SK-N-SH (cell line): ENCODE results near the gene MRPL36. TPM values are rescaled to one million over a fixed set of nuclear protein-coding genes. Genes with fewer than 3 reads are reported as not detected.

Experiments
- CTCF ChIA-PET: fragments of 300-600, 350-600 bp; formaldehyde crosslinking; extraction: SDS; loops from one replicate; lab custom pipeline; 2021; lab: Yijun Ruan, JAX
- POLR2A ChIA-PET: fragments of 350-600 bp; sonication (Branson Sonifier 250); formaldehyde crosslinking; extraction: SDS; loops from one replicate; lab custom pipeline; 2020; ENCODE audit warnings: antibody characterized with exemption, inconsistent platforms; lab: Yijun Ruan, JAX
- DNase-seq: peaks from one replicate; pipeline ENCODE4 v3.0.0; 2012
- H2AFZ ChIP-seq: fragments of 200-600 bp; sonication (generic); 2 replicates; pipeline ENCODE4 v1.8.1; 2016; ENCODE audit warnings: antibody characterized with exemption, mild to moderate bottlenecking, low read depth
- H3F3A ChIP-seq: fragments of 200-600 bp; sonication (generic); replicated peaks from 2 replicates; pipeline ENCODE3; 2016; ENCODE audit warnings: antibody characterized with exemption, mild to moderate bottlenecking; ENCODE audit not compliant: insufficient read depth
- H3K27ac ChIP-seq, 2 experiments: fragments of 200-500 bp in 1 of 2; fragments of 200-600 bp in 1 of 2; sonication (Bioruptor generic) in 1 of 2; sonication (generic), shearing (Covaris generic) in 1 of 2; 2 replicates each; pipeline versions ENCODE4 v1.5.1 to v1.6.1; 2014 to 2016; ENCODE audit warnings: low read depth in 2 of 2, inconsistent platforms in 1 of 2, low read length in 1 of 2, mild to moderate bottlenecking in 1 of 2, mixed read lengths in 1 of 2
- H3K27me3 ChIP-seq: fragments of 200-600 bp; sonication (generic), shearing (Covaris generic); 2 replicates; pipeline ENCODE4 v1.6.1; 2016; ENCODE audit warnings: mixed run types; ENCODE audit not compliant: insufficient read depth
- H3K36me3 ChIP-seq, 2 experiments: fragments of 200-500 bp in 1 of 2; fragments of 200-600 bp in 1 of 2; sonication (Bioruptor generic) in 1 of 2; sonication (generic) in 1 of 2; replicated peaks in 1 of 2; 2 replicates each; pipeline versions ENCODE3 to v1.5.1; 2014 to 2016; ENCODE audit warnings: low read length in 1 of 2, mild to moderate bottlenecking in 1 of 2; ENCODE audit not compliant: insufficient read depth in 2 of 2, control insufficient read depth in 1 of 2
- H3K4me1 ChIP-seq, 2 experiments: fragments of 200-500 bp in 1 of 2; fragments of 200-600 bp in 1 of 2; sonication (Bioruptor generic) in 1 of 2; sonication (generic), shearing (Covaris generic) in 1 of 2; 2 replicates each; pipeline versions ENCODE4 v1.5.1 to v1.6.1; 2014 to 2016; ENCODE audit warnings: low read depth in 1 of 2, low read length in 1 of 2, mixed run types in 1 of 2; ENCODE audit not compliant: insufficient read depth in 2 of 2, control insufficient read depth in 1 of 2
- H3K4me2 ChIP-seq: fragments of 200-600 bp; sonication (generic), shearing (Covaris generic); 2 replicates; pipeline ENCODE4 v1.6.1; 2017; ENCODE audit warnings: mixed run types
- H3K4me3 ChIP-seq, 2 experiments: fragments of 200-500 bp in 1 of 2; fragments of 200-600 bp in 1 of 2; sonication (Bioruptor generic) in 1 of 2; sonication (generic), shearing (Covaris generic) in 1 of 2; 2 replicates each; pipeline versions ENCODE4 v1.5.1 to v1.8.1; 2014 to 2016; ENCODE audit warnings: low read depth in 2 of 2, inconsistent platforms in 1 of 2, low read length in 1 of 2, mild to moderate bottlenecking in 1 of 2, mixed read lengths in 1 of 2, moderate library complexity in 1 of 2
- H3K79me2 ChIP-seq: fragments of 200-600 bp; sonication (generic); 2 replicates; pipeline ENCODE4 v1.8.1; 2017; ENCODE audit warnings: mild to moderate bottlenecking; ENCODE audit not compliant: insufficient read depth
- H3K9ac ChIP-seq: fragments of 200-600 bp; sonication (generic); 2 replicates; pipeline ENCODE4 v1.6.1; 2017; ENCODE audit warnings: mixed run types
- H3K9me2 ChIP-seq: fragments of 200-600 bp; sonication (generic); 2 replicates; pipeline ENCODE4 v1.6.1; 2017; ENCODE audit warnings: mixed run types
- H3K9me3 ChIP-seq: fragments of 200-600 bp; sonication (generic); 2 replicates; pipeline ENCODE4 v1.6.1; 2017; ENCODE audit warnings: mixed run types, mild to moderate bottlenecking, moderate library complexity
- H4K20me1 ChIP-seq: fragments of 200-600 bp; sonication (generic); 2 replicates; pipeline ENCODE4 v1.6.1; 2017; ENCODE audit warnings: mild to moderate bottlenecking, mixed run types; ENCODE audit not compliant: insufficient read depth
- CTCF ChIP-seq: fragments of 200-600 bp; sonication (generic); IDR thresholded peaks from 2 replicates; pipeline ENCODE4 v1.6.1; 2017; ENCODE audit warnings: antibody characterized with exemption, mild to moderate bottlenecking, moderate library complexity
- EP300 ChIP-seq, 2 experiments: IDR thresholded peaks; 2 replicates each; pipeline versions ENCODE4 v1.4.0 to v1.6.1; 2012; ENCODE audit warnings: borderline replicate concordance in 1 of 2, low read depth in 1 of 2, low read length in 1 of 2
- FOSL2 ChIP-seq: IDR thresholded peaks from 2 replicates; pipeline ENCODE4 v1.4.0; 2012; ENCODE audit warnings: low read depth, mild to moderate bottlenecking, moderate library complexity, borderline replicate concordance
- FOXJ3 ChIP-seq: sonication (generic); formaldehyde crosslinking; IDR thresholded peaks from 2 replicates; pipeline ENCODE4 v1.5.1; 2020; ENCODE audit warnings: mild to moderate bottlenecking, missing genetic modification reagents
- GABPA ChIP-seq: IDR thresholded peaks from 2 replicates; pipeline ENCODE4 v1.4.0; 2012; ENCODE audit warnings: low read depth, mild to moderate bottlenecking
- JUND ChIP-seq: IDR thresholded peaks from 2 replicates; pipeline ENCODE4 v1.4.0; 2012
- MXI1 ChIP-seq: IDR thresholded peaks from 2 replicates; pipeline ENCODE4 v1.6.1; 2012; ENCODE audit warnings: mild to moderate bottlenecking, low read depth, low read length, improper control_type of control experiment
- NRF1 ChIP-seq: IDR thresholded peaks from 2 replicates; pipeline ENCODE4 v1.6.1; 2012; ENCODE audit warnings: low read depth, mild to moderate bottlenecking, low read length
- PBX3 ChIP-seq: IDR thresholded peaks from 2 replicates; pipeline ENCODE4; 2012
- REST ChIP-seq: IDR thresholded peaks from 2 replicates; pipeline ENCODE4 v1.6.1; 2012; ENCODE audit warnings: mild to moderate bottlenecking, low read depth, low read length, moderate library complexity
- SIN3A ChIP-seq: IDR thresholded peaks from 2 replicates; pipeline ENCODE4 v1.6.1; 2012; ENCODE audit warnings: low read depth, mild to moderate bottlenecking, low read length, moderate library complexity, borderline replicate concordance
- SMC3 ChIP-seq: IDR thresholded peaks from 2 replicates; pipeline ENCODE4 v1.6.1; 2012; ENCODE audit warnings: low read depth, low read length, improper control_type of control experiment
- TAF1 ChIP-seq: IDR thresholded peaks from 2 replicates; pipeline ENCODE4 v1.6.1; 2012; ENCODE audit warnings: low read depth, mild to moderate bottlenecking, low read length, moderate library complexity, borderline replicate concordance
- TCF12 ChIP-seq: IDR thresholded peaks from 2 replicates; pipeline ENCODE4 v1.4.0; 2012
- TEAD4 ChIP-seq: IDR thresholded peaks from 2 replicates; pipeline ENCODE4 v1.4.0; 2012; ENCODE audit warnings: mild to moderate bottlenecking, borderline replicate concordance; ENCODE audit not compliant: insufficient read depth
- USF2 ChIP-seq: fragments of 150-350 bp; IDR thresholded peaks from 2 replicates; pipeline ENCODE4 v1.6.1; 2017; ENCODE audit warnings: antibody characterized with exemption, low read length, low read depth, borderline replicate concordance
- WGBS: methylation state at CpG from one replicate; pipeline ENCODE4 v1.1.6; 2017; ENCODE audit warnings: low lambda C conversion rate; 5-methylcytosine and 5-hydroxymethylcytosine counted together
- polyA plus RNA-seq, 3 experiments: library from polyadenylated mRNA; depleted of rRNA; stranded (reverse); fragments of >200 nt; gene quantifications; 2 replicates each; pipeline ENCODE4 v1.2.3, GENCODE V29; 2012
- TF ChIP-seq, protein P1 (sequence below): IDR thresholded peaks from 2 replicates; pipeline ENCODE4 v1.4.0; 2012; ENCODE audit warnings: low read depth
- TF ChIP-seq, protein P2 (sequence below): IDR thresholded peaks from 2 replicates; pipeline ENCODE4 v1.4.0; 2012; ENCODE audit warnings: low read depth, borderline replicate concordance

The MRPL36 gene
- polyA plus RNA-seq, 1 of the 3 experiments (the other 2 are of a cell fraction) = 78.4 TPM

- POLR2A ChIA-PET = no interaction called here
- Histone ChIP-seq H3F3A (no peaks in the 10 kb centered on the region), H3K4me3 (no peak overlapping the region), H3K9ac (no peak overlapping the region), H3K79me2 (no peaks in the 10 kb centered on the region), H3K27ac (no peak overlapping the region), H2AFZ (no peak overlapping the region), H3K9me2 (no peaks in the 10 kb centered on the region), H3K4me2 (no peak overlapping the region), H4K20me1 (0 out of 2 replicates have a peak, but pooled peaks cover 2% of the 10 kb centered on the region), H3K27me3 (no peaks in the 10 kb centered on the region), H3K36me3 (peaks cover 18 to 61% of the 10 kb centered on the region in 2 experiments), H3K4me1 (no peaks in the 10 kb centered on the region), H3K9me3 (no peaks in the 10 kb centered on the region)
- DNase-seq = no peak
- CTCF ChIA-PET = interaction anchor here (0.7 kb wide), 1 partner anchor 376 kb away, joined by 3 read pairs; no protein-coding TSS in a partner anchor
- 85% methylated on average over 12 of the region's 12 CpGs for WGBS
- TF ChIP-seq JUND (no peak), CTCF (no peak), MXI1 (no peak), SMC3 (no peak), SIN3A (no peak), FOXJ3 (CRISPR knock-in tag) (no peak), PBX3 (no peak), REST (no peak), USF2 (no peak), TEAD4 (no peak), NRF1 (no peak), EP300 (IDR thresholded peaks at IDR 0.05; ENCODE audit: borderline replicate concordance in 1 of 2, low read depth in 1 of 2, low read length in 1 of 2) (no peak), FOSL2 (no peak), TAF1 (no peak), GABPA (no peak), TCF12 (no peak)
- TF ChIP-seq, protein P1, sequence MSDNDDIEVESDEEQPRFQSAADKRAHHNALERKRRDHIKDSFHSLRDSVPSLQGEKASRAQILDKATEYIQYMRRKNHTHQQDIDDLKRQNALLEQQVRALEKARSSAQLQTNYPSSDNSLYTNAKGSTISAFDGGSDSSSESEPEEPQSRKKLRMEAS = no peak
- TF ChIP-seq, protein P2, sequence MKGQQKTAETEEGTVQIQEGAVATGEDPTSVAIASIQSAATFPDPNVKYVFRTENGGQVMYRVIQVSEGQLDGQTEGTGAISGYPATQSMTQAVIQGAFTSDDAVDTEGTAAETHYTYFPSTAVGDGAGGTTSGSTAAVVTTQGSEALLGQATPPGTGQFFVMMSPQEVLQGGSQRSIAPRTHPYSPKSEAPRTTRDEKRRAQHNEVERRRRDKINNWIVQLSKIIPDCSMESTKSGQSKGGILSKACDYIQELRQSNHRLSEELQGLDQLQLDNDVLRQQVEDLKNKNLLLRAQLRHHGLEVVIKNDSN = no peak
Measured at GRCh38 chr5:1820381-1820780, 20.7 kb upstream of the MRPL36 start.
